Measurements from ENCODE around the gene NTSR1. TPM values are rescaled to one million over a fixed set of nuclear protein-coding genes. Genes with fewer than 3 reads are reported as not detected.

The NTSR1 gene
- total and polyA plus RNA-seq, 2 of the 13 experiments (the other 11 are each of a cell fraction or from before 2014, with no cell fraction given), result 0.09 to 0.12 TPM

DNA sequence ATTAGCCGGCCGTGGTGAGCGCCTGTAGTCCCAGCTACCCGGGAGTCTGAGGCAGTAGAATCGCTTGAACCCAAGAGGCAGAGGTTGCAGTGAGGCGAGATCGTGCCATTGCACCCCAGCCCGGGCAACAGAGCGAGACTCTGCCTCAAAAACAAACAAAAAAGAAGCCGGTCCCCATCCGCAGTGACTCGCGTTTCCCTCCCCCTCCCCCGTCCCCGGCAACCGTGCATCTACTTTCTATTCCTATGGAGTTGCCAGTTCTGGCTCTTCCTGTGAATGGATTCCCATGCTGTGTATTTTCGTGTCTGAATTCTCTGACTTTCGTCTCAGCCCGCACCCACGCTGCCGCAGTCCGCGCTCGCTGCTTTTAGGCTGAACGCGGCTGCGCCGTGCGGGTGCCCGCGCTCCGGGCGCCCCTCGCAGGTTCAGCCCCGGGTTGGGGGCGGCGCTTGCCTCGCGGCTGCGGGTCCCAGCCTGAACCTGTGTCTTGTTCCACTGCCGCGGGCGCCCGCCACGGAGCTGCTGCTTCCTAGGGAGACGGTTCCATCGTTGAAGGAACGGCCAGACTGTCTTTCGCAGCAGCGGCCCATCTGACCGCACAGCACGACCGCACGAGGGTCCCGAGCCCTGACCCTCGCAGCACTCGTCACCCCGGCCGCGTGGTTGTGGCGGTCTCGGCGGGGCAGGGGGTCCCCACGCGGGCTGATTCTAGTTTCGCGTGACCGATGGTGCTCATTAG is 86.6 kb downstream of the NTSR1 start (continued):
- TF ChIP-seq NR1H2 (CRISPR knock-in tag; IDR thresholded peaks at IDR 0.05; ENCODE audit: borderline replicate concordance, low read depth), result peak; percentile 84; the same call in 1 of the 2 replicates
- no peak for TF ChIP-seq HDAC6 (IDR thresholded peaks at IDR 0.05; ENCODE audit: low read depth, low read length)
- 0 out of 2 replicates have a peak, but pooled peaks have one; percentile 17 for TF ChIP-seq DNMT1 (CRISPR knock-in tag; IDR thresholded peaks at IDR 0.05)
- TF ChIP-seq ZNF605 (CRISPR knock-in tag; IDR thresholded peaks at IDR 0.05), result no peak; the same call in 1 of the 2 replicates
- peak; percentile 75; the same call in 1 of the 2 replicates for TF ChIP-seq ZNF747 (CRISPR knock-in tag; IDR thresholded peaks at IDR 0.05; ENCODE audit: borderline replicate concordance)
- no peak for TF ChIP-seq FIP1L1 (IDR thresholded peaks at IDR 0.05; ENCODE audit: borderline replicate concordance, insufficient read depth, low read depth, low read length)
- TF ChIP-seq, protein P1, sequence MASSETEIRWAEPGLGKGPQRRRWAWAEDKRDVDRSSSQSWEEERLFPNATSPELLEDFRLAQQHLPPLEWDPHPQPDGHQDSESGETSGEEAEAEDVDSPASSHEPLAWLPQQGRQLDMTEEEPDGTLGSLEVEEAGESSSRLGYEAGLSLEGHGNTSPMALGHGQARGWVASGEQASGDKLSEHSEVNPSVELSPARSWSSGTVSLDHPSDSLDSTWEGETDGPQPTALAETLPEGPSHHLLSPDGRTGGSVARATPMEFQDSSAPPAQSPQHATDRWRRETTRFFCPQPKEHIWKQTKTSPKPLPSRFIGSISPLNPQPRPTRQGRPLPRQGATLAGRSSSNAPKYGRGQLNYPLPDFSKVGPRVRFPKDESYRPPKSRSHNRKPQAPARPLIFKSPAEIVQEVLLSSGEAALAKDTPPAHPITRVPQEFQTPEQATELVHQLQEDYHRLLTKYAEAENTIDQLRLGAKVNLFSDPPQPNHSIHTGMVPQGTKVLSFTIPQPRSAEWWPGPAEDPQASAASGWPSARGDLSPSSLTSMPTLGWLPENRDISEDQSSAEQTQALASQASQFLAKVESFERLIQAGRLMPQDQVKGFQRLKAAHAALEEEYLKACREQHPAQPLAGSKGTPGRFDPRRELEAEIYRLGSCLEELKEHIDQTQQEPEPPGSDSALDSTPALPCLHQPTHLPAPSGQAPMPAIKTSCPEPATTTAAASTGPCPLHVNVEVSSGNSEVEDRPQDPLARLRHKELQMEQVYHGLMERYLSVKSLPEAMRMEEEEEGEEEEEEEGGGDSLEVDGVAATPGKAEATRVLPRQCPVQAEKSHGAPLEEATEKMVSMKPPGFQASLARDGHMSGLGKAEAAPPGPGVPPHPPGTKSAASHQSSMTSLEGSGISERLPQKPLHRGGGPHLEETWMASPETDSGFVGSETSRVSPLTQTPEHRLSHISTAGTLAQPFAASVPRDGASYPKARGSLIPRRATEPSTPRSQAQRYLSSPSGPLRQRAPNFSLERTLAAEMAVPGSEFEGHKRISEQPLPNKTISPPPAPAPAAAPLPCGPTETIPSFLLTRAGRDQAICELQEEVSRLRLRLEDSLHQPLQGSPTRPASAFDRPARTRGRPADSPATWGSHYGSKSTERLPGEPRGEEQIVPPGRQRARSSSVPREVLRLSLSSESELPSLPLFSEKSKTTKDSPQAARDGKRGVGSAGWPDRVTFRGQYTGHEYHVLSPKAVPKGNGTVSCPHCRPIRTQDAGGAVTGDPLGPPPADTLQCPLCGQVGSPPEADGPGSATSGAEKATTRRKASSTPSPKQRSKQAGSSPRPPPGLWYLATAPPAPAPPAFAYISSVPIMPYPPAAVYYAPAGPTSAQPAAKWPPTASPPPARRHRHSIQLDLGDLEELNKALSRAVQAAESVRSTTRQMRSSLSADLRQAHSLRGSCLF (CRISPR knock-in tag; IDR thresholded peaks at IDR 0.05; ENCODE audit: borderline replicate concordance), result no peak
- TF ChIP-seq EED (CRISPR knock-in tag; IDR thresholded peaks at IDR 0.05), result peak; percentile 86
- TF ChIP-seq, protein P2, sequence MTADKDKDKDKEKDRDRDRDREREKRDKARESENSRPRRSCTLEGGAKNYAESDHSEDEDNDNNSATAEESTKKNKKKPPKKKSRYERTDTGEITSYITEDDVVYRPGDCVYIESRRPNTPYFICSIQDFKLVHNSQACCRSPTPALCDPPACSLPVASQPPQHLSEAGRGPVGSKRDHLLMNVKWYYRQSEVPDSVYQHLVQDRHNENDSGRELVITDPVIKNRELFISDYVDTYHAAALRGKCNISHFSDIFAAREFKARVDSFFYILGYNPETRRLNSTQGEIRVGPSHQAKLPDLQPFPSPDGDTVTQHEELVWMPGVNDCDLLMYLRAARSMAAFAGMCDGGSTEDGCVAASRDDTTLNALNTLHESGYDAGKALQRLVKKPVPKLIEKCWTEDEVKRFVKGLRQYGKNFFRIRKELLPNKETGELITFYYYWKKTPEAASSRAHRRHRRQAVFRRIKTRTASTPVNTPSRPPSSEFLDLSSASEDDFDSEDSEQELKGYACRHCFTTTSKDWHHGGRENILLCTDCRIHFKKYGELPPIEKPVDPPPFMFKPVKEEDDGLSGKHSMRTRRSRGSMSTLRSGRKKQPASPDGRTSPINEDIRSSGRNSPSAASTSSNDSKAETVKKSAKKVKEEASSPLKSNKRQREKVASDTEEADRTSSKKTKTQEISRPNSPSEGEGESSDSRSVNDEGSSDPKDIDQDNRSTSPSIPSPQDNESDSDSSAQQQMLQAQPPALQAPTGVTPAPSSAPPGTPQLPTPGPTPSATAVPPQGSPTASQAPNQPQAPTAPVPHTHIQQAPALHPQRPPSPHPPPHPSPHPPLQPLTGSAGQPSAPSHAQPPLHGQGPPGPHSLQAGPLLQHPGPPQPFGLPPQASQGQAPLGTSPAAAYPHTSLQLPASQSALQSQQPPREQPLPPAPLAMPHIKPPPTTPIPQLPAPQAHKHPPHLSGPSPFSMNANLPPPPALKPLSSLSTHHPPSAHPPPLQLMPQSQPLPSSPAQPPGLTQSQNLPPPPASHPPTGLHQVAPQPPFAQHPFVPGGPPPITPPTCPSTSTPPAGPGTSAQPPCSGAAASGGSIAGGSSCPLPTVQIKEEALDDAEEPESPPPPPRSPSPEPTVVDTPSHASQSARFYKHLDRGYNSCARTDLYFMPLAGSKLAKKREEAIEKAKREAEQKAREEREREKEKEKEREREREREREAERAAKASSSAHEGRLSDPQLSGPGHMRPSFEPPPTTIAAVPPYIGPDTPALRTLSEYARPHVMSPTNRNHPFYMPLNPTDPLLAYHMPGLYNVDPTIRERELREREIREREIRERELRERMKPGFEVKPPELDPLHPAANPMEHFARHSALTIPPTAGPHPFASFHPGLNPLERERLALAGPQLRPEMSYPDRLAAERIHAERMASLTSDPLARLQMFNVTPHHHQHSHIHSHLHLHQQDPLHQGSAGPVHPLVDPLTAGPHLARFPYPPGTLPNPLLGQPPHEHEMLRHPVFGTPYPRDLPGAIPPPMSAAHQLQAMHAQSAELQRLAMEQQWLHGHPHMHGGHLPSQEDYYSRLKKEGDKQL (CRISPR knock-in tag; IDR thresholded peaks at IDR 0.05; ENCODE audit: low read depth), result no peak; the same call in 1 of the 2 replicates
- no peak for TF ChIP-seq FOXA1 (IDR thresholded peaks at IDR 0.05)
- no peak for TF ChIP-seq FOXA1 (CRISPR knock-in tag; IDR thresholded peaks at IDR 0.05)
